T follicular helper cell (primary cell): ENCODE data around the gene CCDC54.
"Not testable (repeated sequence)": the region's sequence is repeated elsewhere in the genome, so short reads cannot be mapped to it uniquely, and the experiment has no call there.

Experiments used
- DNase-seq: peaks from one replicate; pipeline ENCODE4 v3.0.0-alpha.2; 2020; ENCODE audit warnings: low read depth
- total RNA-seq, 2 experiments: gene quantifications; one replicate each; lab custom pipeline; 2026; lab: John Stamatoyannopoulos, UW

CCDC54 gene
- total RNA-seq: 0 reads per million in 2 experiments

DNA sequence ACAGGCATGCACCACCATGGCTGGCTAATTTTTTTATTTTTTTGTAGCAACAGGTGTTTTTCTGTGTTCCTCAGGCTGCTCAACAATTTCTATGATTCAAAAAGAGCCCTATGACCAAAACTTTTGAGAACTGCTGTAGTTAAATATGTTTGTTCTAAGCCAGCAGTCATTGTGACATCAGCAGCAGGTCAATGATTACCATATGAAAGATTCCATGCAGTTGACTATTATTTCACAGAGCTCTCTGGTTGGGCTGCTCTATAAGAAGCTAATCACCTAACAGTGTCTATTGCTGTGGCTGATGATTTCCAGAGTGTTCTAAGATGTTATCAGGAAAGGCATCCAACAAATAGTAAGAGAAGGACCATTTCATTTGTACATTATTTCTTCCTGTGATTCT lies at the start of gene CCDC54:
Gene CCDC54 (plus strand): TSS at position 289 of the 400 bp plus-strand sequence. CDS start 149 bp downstream, outside the sequence.
- no peak for DNase-seq

GRCh38 chr3:107328069-107328468 lies 49.2 kb upstream of the CCDC54 start:
- DNase-seq: no peak

GRCh38 chr3:107329088-107329487 lies 48.2 kb upstream of the CCDC54 start:
- no peak for DNase-seq

DNA sequence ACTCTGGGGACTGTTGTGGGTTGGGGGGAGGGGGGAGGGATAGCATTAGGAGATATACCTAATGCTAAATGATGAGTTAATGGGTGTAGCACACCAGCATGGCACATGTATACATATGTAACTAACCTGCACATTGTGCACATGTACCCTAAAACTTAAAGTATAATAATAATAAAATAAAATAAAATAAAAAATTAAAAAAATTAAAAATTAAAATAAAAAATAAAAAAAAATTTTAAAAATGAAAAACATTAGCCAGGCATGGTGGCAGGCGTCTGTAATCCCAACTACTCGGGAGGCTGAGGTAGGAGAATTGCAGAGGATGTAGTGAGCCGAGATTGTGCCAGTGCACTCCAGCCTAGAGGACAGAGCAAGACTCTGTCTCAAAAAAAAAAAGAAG lies 37.5 kb upstream of the CCDC54 start:
- DNase-seq: not testable (repeated sequence)

DNA sequence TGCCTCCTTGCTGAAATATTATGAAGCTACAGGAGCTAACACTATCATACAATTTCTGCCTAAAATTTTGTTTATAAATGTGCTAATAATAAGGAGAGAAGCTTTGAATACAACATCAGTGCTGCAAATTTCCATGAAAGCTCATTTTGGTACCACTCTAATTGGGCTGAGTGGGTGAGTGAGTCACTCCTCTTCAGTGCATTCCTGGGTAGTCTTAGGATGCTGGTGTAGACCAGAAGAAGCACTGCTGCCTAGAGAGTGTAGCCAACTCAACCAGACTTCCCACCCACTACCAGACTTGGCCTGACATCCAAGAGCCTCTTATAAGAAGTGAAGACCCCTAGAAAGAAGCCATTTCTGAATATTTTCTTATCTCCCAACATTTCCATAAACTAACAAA lies 32.5 kb upstream of the CCDC54 start:
- DNase-seq: no peak

DNA sequence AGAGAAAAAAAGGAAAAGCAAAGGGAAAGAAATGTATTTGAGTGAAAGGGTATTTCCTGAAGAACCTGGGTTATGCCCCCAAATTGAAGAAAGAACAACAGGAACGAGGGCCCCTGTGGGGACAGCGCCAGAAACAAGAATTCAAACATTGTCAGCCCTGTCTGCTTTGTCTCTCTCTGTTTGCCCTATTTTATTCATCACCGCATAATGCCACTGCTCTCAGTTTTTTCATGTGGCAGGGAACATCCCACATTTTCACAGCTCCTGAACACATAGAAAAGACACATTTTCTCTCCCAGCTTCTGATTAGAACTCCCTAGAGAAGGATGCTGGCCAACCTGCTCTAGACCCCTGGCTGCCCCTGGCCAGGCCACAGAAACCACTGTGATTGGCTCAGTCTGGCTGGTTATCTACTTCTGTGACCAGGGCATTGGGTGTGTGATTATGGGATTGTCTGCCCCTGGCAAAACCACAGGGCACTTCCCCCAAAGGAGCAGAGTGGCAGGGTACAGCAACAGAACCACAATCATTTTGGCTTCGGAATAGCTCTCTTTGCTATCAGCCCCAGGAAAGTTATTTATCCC lies 31.3 kb upstream of the CCDC54 start:
- DNase-seq: no peak

- no peak for DNase-seq
These were observed 30.7 kb upstream of the CCDC54 start for GRCh38 chr3:107346564-107346963.

DNA sequence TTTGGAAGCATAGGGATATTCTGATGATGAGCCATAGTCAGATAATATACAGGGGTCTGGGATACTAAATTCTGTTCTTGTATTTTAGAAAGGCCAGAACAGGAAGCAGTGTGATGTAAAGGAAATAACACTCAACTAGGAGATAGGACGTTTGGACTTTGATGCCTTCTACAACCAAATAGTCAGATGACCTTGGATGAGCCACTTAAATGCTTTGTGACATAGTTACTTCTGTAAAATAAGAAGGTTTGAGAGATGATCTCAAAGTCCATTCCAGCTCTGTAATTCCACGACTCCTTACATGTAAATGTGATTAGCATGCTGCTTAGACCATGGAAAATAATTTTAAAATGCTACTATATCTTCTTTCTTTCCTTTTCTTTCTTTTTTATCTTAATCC lies 29.5 kb upstream of the CCDC54 start:
- DNase-seq: no peak

DNA sequence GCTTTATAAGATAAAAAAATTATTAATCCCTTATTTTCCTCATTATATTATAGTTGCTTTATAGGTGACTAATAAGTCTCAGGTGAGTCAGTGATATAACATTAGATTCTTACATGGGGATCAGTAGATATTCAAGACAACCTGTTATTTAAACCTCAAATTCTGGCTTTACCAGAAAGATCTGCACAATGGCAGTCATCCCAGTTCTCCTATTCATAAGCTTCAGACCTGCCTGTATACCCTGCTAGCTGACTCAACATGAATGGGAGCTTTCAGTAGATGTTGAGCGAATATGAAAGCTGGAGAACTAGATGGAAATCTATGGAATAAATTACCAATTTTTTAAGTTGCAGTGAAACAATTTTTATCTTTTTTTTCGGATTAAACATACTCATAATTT lies 20.5 kb upstream of the CCDC54 start:
- no peak for DNase-seq

DNA sequence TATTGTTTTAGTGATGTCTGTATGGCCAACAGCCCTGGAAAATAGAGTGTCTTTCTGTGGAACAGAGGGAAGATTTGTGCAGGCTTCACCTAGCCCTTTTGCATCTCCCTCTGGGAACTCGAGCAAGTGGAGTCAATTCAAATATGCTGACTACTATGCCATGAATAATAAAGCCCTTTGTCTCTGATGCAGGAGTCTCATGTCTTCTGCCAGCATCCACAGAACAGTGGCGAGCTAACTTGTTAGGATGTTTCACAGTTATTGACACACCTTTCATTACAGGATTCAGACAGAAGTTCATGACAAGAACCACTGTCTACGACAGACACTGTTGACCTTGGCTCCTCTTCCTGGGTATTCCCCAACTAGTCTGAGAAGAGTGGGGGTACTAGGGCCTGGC lies 15.6 kb upstream of the CCDC54 start:
- no peak for DNase-seq

DNA sequence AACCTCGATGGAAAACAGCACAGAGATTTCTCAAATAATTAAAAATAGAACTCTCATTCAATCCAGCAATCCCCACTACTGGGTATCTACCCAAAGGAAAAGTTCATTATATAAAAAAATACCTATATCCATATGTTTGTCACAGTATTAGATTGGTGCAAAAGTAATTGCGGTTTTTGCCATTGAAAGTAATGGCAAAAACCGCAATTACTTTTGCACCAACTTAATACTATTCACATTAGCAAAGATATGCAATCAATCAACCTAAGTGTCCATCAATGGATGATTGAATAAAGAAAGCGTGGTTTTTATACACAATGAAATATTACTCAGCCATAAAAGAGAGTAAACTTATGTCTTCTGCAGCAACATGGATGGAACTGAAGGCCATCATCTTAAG lies 12.2 kb upstream of the CCDC54 start:
- DNase-seq: no peak

DNA sequence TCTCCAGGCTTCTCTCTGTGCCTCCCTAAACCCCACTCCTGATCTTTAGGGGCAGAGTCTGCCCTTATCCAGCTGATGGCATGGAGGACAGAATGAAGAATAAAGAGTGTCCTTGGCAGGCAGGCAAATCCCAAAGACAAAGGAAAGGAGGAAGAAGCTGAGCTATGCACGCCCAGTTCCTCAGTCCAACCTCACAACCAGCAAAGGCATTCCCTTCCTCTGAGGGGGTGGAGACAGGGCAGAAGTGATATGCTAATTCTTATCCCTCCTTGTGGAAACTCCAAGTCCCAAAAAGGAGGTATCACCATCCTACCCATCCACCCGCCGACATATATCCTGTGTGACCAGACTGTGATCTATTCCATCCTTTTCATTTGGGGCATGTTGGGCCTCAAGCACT lies 10.5 kb upstream of the CCDC54 start:
- no peak for DNase-seq

GRCh38 chr3:107367353-107367752 lies 9.9 kb upstream of the CCDC54 start:
- no peak for DNase-seq

DNA sequence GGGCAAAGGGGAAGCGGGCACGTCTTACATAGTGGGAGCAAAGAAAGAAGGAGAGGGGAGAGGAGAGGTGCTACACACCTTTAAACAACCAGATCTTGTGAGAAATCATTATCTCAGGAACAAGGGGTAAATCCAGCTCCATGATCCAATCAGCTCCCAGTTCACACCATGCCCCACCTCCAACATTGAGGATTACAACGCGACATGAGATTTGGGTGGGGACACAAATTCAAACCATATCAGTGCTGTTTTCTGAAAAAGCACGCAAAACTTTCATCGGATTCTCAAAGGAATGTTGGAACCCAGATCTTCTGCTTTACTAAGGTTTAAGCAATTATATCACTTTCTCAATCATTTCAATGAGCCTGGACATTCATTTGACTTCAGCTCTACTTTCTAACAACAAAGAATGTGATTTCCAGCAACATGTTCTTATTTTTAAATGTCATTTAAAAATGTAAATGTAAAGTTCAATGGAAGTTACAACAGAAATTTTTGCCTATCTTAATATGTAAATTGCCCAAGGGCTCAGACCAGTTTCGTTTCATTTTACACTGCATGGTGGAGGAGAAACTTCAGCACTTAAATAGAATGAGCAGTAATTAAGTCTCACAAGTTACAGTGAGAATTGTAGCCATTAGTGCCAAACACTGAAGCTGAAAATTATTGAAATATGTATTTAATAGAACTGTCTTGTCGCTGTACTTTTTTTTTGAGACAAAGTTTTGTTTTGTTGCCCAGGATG lies 8.4 kb upstream of the CCDC54 start:
- no peak for DNase-seq

DNA sequence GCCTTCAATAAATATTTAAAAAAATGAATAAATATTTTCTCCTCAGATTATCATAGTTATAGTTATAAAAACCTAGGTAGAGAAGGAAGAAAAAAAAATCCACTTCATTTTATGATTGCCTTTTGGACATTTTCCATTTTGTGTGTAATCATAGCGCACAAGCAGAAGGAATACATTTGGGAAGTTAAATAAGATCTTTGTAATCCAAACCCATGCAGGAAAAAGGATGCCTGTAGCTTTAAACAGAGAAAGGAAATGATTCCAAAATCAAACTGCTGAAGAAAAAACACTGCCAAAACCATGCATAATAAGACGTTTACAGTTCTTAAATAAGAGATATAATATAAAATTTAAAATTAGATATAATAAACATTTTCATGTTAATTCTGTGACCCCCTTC lies 7.4 kb upstream of the CCDC54 start:
- no peak for DNase-seq

- no peak for DNase-seq
These were observed 6.3 kb upstream of the CCDC54 start for GRCh38 chr3:107370907-107371306.

DNA sequence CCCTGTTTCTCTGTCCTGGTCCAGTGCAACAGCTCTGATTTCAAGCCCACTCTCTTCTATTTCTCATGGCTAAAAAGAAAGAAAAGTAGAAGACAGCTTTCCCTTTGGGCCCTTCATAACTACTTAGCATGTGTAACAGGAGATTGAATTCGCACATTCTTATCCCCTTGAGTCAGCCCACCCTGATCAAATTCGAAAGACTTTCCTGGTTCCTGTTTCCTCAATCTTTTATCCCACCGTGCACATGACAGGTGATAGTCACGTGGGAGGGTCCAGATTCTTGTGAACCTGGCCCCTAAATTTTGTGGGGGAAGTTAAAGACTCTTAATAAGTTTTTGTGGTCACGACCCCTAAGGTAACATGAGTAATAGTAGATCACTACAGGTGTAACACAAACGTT lies 4.7 kb upstream of the CCDC54 start:
- no peak for DNase-seq

DNA sequence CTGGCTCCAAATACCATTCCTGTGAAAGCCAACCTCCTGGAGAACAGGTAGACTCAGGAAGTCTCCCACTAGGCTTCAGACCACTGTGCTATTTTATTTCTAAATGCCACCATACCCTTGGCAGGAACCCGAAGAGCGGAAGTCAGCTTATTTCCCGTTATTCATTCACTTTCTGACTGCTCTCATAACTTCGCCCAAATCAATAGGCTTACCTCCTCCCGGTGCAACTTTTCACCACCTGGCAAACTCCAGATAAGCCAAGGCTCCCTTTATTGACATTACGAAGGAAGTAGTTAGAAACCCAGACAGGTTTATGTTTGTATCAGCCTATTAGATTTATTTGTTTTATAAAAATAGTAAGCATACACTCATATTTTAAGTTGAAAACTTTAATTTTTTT lies 3.3 kb upstream of the CCDC54 start:
- no peak for DNase-seq

DNA sequence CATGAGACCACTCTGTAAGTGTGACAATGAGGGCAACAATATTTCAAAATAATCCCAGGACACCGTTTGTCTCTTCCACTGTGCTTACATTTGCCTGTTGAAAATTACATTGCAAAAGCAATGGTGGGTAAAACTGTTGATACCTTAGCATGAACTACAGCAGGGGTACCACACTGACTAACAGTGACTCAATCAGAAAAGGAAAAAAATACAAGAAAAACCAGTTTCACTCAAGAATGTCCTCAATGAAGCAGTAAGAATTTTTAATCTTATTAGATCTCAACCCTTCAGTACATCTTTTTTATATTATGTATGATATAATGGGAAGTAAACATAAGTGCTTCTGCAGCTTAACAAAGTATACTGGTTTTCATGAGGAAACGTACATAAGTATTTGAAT lies 1.6 kb upstream of the CCDC54 start:
- DNase-seq: no peak

DNA sequence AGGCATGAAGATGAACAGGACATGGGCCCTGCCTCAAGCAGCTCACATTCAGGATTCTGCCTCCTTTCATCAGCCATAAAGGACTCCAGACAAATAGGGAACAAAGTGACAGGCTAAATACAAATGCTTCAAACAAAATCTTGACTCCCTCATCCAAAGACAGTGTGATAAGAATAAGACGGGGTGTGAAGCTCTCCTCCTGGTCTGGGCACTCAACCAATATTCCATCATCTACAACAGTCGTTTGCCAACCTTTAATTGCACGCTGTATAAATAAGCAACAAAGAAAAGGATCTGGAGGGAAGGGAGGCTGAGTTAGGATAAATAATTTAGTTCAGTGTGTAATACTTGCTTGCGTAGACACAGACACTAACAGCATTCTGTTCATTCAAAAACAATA lies 5.4 kb downstream of the CCDC54 start:
- DNase-seq: no peak

DNA sequence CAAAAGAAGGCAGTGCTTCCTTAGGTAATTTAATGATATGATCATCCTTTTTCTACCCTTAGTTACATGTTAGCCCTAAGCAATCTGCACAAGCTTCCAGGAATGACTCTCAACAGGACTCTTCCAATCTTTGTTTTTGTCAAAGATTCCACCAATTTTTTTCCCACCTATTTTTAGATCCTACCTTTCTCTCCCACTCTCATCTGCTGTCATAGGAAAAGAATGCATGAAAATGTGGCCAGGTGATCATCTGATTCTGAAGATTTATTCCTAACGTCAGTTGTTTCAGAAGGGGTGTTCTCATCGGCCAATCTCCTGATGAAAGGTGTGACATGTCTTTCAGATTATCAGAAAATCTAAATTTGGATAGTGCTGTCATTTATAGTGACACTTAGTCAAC lies 7.2 kb downstream of the CCDC54 start:
- no peak for DNase-seq

DNA sequence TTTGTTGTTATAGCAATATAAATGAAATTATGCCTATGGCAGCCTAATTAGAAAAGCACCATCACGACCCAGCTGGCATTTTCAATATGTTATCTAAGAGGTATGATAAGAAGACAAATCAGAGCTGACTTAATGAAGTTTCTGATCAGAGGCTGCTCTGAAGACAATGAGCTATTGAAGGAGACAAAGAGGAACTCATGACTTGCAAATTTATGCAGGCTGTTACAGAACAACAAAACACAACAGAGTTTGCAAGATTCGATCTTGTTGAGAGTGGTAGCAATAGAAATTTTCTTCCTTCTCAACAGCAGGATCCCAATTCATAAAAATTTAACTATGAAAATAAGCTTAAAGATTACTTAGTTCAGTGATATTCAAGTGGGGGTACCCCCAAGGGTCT lies 7.7 kb downstream of the CCDC54 start:
- DNase-seq: no peak

DNA sequence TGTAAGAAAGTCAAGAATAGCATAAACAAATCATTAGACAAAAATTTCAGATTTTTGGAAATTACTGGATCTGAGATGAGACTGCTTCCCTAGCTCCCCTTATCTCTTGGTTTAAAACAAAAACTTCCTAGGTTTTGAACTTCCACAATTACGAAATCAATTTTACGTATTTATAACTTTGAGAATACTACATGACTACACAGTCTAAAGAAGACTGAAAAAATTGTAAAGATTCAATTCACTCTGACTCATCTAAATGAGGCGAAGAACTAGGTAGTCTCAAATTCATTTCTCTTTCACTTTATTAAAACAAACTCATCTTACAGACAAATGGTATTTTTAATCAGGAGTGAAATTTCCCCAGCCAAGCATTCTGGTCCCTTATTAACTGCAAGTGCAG lies 10.3 kb downstream of the CCDC54 start:
- no peak for DNase-seq
